ENCODE measurements around the gene CGNL1. TPM values are rescaled to one million over a fixed set of nuclear protein-coding genes. Genes with fewer than 3 reads are reported as not detected.
A peak's percentile ranks its signal among the peaks of the same experiment; 100 is the strongest.

CGNL1 gene
- total RNA-seq, 1 donor from 2014 or later = 3.5 TPM

GRCh38 chr15:57439128-57440027 is 63.1 kb downstream of the CGNL1 start:
- TF ChIP-seq CTCF (IDR thresholded peaks at IDR 0.05) = no peak
- intact Hi-C loops (cut with DNase I) = loop anchor here (5.0 kb wide), 1 partner anchor 62 kb away; the partner anchor contains the start of gene CGNL1
- peaks cover 0 to 8% of the 10 kb centered on the region in 2 donors for H3K36me3 ChIP-seq
- no peaks in the 10 kb centered on the region for H3K9me3 ChIP-seq
- H3K4me3 ChIP-seq = no peak overlapping the region
- no peak for DNase-seq (ENCODE audit: low spot score in 2 of 2)
- H3K27ac ChIP-seq = no peak overlapping the region
- no peaks in the 10 kb centered on the region for H3K27me3 ChIP-seq
- H3K4me1 ChIP-seq = peaks cover 0 to 11% of the 10 kb centered on the region in 2 donors

GRCh38 chr15:57440167-57440566 is 63.9 kb downstream of the CGNL1 start:
- DNase-seq (ENCODE audit: low spot score in 2 of 2) = no peak
- H3K4me3 ChIP-seq = no peak overlapping the region
- no peak for TF ChIP-seq CTCF (IDR thresholded peaks at IDR 0.05)
- no peaks in the 10 kb centered on the region for H3K27me3 ChIP-seq
- peaks cover 0 to 12% of the 10 kb centered on the region in 2 donors for H3K4me1 ChIP-seq
- peaks cover 0 to 8% of the 10 kb centered on the region in 2 donors for H3K36me3 ChIP-seq
- intact Hi-C loops (cut with DNase I) = no loop called here
- H3K27ac ChIP-seq = peak overlapping the region; percentile 28 to 41
- no peaks in the 10 kb centered on the region for H3K9me3 ChIP-seq

GRCh38 chr15:57440799-57441198 is 64.5 kb downstream of the CGNL1 start:
- H3K4me3 ChIP-seq = no peak overlapping the region
- intact Hi-C loops (cut with DNase I) = no loop called here
- TF ChIP-seq CTCF (IDR thresholded peaks at IDR 0.05) = no peak
- peaks cover 0 to 13% of the 10 kb centered on the region in 2 donors for H3K4me1 ChIP-seq
- no peaks in the 10 kb centered on the region for H3K27me3 ChIP-seq
- peak overlapping the region; percentile 28 to 41 for H3K27ac ChIP-seq
- peaks cover 0 to 8% of the 10 kb centered on the region in 2 donors for H3K36me3 ChIP-seq
- H3K9me3 ChIP-seq = no peaks in the 10 kb centered on the region
- DNase-seq (ENCODE audit: low spot score in 2 of 2) = no peak

GRCh38 chr15:57442335-57442734 is 66.0 kb downstream of the CGNL1 start:
- H3K27ac ChIP-seq = no peak overlapping the region
- no peaks in the 10 kb centered on the region for H3K27me3 ChIP-seq
- no peak for TF ChIP-seq CTCF (IDR thresholded peaks at IDR 0.05)
- H3K4me1 ChIP-seq = peaks cover 0 to 7% of the 10 kb centered on the region in 2 donors
- intact Hi-C loops (cut with DNase I) = no loop called here
- H3K4me3 ChIP-seq = no peak overlapping the region
- no peak for DNase-seq (ENCODE audit: low spot score in 2 of 2)
- H3K9me3 ChIP-seq = no peaks in the 10 kb centered on the region
- H3K36me3 ChIP-seq = peaks cover 0 to 8% of the 10 kb centered on the region in 2 donors

GRCh38 chr15:57443486-57443885 is 67.2 kb downstream of the CGNL1 start:
- intact Hi-C loops (cut with DNase I) = no loop called here
- DNase-seq (ENCODE audit: low spot score in 2 of 2) = no peak
- H3K36me3 ChIP-seq = peaks cover 0 to 8% of the 10 kb centered on the region in 2 donors
- peaks cover 0 to 7% of the 10 kb centered on the region in 2 donors for H3K4me1 ChIP-seq
- no peaks in the 10 kb centered on the region for H3K27me3 ChIP-seq
- no peaks in the 10 kb centered on the region for H3K9me3 ChIP-seq
- TF ChIP-seq CTCF (IDR thresholded peaks at IDR 0.05) = no peak
- no peak overlapping the region for H3K27ac ChIP-seq
- no peak overlapping the region for H3K4me3 ChIP-seq
